ENCODE measurements around the gene ZNF346.

GRCh38 chr5:177095088-177095669, 72.7 kb downstream of the ZNF346 start:
- TF ChIP-seq RAD21 (IDR thresholded peaks at IDR 0.05; ENCODE audit: low read depth) (no peak), FOXM1 (IDR thresholded peaks at IDR 0.05; ENCODE audit: borderline replicate concordance, low read depth) (no peak), CEBPB (IDR thresholded peaks at IDR 0.05) (no peak), YY1 (IDR thresholded peaks at IDR 0.05; ENCODE audit: low read depth) (no peak), REST (IDR thresholded peaks at IDR 0.05; ENCODE audit: low read depth) (no peak), TAF1 (IDR thresholded peaks at IDR 0.05; ENCODE audit: low read depth) (no peak)
